DMS 273 treated with DMSO at 0.1 percent for 48 hours (cell line): ENCODE results near the gene DKC1.
"Not testable (repeated sequence)": the region's sequence is repeated elsewhere in the genome, so short reads cannot be mapped to it uniquely, and the experiment has no call there.

Experiments used
- DNase-seq: peaks from one replicate; lab custom pipeline; 2025; lab: John Stamatoyannopoulos, UW

The DKC1 gene

DNA sequence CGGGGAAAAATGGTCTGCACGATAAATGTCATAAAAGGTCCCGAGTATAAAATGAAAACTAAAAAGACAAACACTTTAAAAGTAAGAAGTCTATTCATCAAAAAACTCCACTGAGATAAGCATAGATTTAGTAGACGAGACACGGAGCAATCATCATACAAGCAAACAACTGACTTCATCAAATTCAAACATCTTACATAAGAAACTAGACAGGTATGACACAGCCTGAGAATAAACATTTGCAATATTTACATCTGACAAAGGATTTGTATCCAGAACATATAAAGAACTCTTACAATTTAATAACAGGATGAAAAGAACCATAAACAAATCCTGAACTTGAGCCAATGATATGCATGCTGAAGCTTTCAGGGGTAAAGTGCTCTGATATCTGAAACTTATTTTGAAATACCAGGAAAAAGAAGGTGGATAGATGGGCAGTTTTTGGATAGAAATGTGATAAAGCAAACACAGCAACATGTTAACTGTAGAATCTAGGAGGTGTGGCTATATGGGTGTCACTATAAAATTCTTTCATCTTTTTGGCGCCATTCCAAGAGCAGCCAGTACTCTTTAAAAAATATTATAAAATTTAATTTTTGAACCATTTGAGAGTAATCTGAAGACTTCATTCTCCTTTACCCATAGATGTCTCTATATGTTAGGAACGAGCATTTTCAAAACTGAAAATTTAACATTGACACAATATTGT is 30.6 kb downstream of the DKC1 start:
- no peak for DNase-seq

- DNase-seq, result no peak
Observed at GRCh38 chrX:154795016-154795415, 32.4 kb downstream of the DKC1 start.

DNA sequence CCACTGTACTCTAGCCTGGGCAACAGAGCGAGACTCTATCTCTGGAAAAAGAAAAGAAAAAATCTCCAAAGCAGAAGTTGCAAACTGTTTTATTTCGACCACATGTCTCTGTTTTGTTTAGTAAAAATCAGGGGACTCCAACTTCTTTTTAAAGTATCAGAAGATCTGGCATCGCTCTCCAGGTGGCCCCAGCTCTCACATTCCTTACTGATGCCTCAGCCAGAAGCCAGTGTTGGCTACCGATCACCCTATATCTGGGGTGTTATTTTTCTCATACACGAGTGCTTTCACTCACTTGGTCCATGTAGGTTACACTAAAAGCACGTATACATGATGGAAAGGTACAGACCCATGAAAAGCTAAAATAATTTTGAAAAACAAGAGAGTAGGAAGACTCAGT is 34.3 kb downstream of the DKC1 start:
- DNase-seq, result no peak

GRCh38 chrX:154799556-154800348 is 37.1 kb downstream of the DKC1 start:
- no peak for DNase-seq

DNA sequence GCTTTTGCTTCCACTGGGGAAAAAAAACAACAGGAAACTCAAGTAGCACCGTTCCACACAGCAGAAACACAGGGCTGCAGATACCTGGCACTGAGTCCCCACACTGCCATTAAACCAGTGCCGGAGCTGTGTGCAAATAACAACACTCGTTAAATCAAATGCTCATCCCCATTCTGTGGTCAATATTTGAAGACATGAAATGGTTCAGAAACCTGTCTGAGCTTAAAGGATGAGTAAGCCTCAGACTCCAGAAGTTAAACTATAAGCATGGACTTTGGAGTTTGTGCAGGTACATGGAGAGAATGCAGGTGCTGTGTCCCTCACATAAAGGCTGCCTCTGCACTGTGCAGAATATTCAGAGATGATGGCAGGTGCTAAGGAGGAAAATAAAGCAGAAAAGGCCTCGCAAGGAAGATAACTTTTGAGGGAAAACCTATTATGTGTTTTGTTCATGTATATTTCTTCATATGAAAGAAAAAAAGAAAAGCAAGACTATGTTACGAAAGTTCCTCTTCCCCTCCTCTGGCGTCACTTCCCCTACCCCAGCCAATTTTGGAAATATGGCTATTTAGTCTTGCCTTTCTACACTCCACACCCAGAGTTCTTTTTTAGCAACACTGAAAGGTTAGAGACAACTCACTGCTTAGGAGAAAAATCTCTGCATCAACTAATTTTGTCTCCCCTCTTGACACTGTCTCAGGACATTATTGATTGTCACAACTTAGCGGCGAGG is 38.0 kb downstream of the DKC1 start:
- DNase-seq, result no peak

DNA sequence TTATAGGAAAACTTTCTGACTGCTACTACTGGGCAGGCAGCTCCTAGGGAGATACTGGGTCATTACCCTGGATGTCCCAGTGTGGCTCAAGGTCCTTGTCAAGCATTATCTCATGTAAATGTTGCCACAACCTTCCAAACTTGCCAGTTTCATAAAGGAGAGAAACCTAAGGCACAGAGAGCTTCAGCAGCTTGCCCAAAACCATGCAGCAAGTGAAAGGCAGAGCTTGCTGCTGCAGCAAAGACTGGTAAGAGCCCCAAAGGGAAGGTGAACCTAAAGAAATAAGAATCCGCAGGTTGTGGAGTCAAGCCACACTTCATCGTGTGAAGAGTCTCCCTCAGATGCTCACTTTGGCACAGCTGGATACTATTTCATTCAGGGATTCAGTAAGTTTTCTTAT is 40.3 kb downstream of the DKC1 start:
- no peak for DNase-seq

- DNase-seq, result no peak
Observed at GRCh38 chrX:154804261-154804956, 41.7 kb downstream of the DKC1 start.

GRCh38 chrX:154804957-154805695 is 42.5 kb downstream of the DKC1 start, which contains the start of gene MPP1:
MPP1 (minus strand) TSS chrX:154805485; CDS start chrX:154805373, 112 bp downstream.
- peak; percentile 38 for DNase-seq

- DNase-seq, result no peak
Observed at GRCh38 chrX:154805696-154806091, 43.0 kb downstream of the DKC1 start.

- DNase-seq, result no peak
Observed at GRCh38 chrX:154806837-154807501, 44.3 kb downstream of the DKC1 start.

GRCh38 chrX:154809939-154810665 is 47.4 kb downstream of the DKC1 start:
- DNase-seq, result no peak

GRCh38 chrX:154812341-154813101 is 49.9 kb downstream of the DKC1 start:
- DNase-seq, result no peak

- no peak for DNase-seq
Observed at GRCh38 chrX:154813801-154814200, 51.1 kb downstream of the DKC1 start.

- no peak for DNase-seq
Observed at GRCh38 chrX:154815274-154815818, 52.7 kb downstream of the DKC1 start.

GRCh38 chrX:154816326-154816898 is 53.7 kb downstream of the DKC1 start:
- not testable (repeated sequence) for DNase-seq

- DNase-seq, result not testable (repeated sequence)
Observed at GRCh38 chrX:154817048-154817618, 54.5 kb downstream of the DKC1 start.

- no peak for DNase-seq
Observed at GRCh38 chrX:154818916-154819770, 56.5 kb downstream of the DKC1 start.
